NCI-H748 treated with DMSO at 0.1 percent for 48 hours (cell line): Measurements from ENCODE around the gene MAGEE1.

Source experiments
- DNase-seq: peaks from one replicate; lab custom pipeline; 2025; lab: John Stamatoyannopoulos, UW

Gene MAGEE1, protein sequence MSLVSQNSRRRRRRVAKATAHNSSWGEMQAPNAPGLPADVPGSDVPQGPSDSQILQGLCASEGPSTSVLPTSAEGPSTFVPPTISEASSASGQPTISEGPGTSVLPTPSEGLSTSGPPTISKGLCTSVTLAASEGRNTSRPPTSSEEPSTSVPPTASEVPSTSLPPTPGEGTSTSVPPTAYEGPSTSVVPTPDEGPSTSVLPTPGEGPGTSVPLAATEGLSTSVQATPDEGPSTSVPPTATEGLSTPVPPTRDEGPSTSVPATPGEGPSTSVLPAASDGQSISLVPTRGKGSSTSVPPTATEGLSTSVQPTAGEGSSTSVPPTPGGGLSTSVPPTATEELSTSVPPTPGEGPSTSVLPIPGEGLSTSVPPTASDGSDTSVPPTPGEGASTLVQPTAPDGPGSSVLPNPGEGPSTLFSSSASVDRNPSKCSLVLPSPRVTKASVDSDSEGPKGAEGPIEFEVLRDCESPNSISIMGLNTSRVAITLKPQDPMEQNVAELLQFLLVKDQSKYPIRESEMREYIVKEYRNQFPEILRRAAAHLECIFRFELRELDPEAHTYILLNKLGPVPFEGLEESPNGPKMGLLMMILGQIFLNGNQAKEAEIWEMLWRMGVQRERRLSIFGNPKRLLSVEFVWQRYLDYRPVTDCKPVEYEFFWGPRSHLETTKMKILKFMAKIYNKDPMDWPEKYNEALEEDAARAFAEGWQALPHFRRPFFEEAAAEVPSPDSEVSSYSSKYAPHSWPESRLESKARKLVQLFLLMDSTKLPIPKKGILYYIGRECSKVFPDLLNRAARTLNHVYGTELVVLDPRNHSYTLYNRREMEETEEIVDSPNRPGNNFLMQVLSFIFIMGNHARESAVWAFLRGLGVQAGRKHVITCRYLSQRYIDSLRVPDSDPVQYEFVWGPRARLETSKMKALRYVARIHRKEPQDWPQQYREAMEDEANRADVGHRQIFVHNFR

DNA sequence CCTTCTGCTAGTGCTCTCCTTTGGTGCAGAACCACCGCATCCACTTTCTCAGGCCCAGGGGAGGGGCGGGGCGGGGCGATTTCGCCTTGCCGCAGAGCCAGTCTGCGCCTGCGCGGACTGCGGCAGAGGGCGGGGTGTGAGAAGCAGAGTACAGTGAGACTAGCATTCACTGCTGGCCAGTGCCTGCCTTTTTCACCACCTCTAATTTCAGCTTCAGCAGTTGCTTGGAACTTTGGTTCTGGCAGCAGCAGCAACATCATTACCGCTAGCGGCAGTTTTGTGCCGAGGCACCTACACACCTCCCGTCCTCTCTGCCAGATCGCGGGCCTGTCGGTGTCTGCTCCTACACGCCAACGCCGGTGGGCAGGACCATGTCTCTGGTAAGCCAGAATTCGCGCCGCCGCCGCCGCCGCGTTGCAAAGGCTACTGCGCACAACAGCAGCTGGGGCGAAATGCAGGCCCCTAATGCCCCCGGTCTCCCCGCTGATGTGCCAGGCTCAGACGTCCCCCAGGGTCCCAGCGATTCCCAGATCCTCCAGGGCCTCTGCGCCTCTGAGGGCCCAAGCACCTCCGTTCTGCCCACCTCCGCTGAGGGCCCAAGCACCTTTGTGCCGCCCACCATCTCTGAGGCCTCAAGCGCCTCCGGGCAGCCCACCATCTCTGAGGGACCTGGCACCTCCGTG, at the start of gene MAGEE1:
TSS of gene MAGEE1 (plus strand) at position 151 of the 683 bp plus-strand sequence. CDS start at position 372, 221 bp downstream.
- peak; percentile 37 for DNase-seq

DNA sequence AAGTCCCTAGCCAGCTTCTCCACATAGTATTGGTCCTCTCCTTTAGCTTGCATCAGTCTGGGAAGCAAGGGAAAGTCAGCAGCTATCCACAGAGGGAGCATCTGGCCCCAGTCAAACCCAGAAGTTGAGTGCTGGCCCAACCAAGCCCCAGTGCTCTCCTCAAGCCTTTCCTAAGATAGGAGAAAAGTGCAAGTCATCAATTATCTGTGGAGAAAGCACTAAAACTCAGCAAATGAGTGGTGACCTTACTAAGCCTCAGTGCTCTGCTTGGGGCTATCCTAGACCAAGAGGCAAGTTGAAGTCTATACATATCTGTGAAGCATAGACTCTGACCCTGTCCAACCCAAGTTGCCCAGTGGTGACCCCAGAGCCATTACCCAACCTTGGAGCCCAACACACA, 28.5 kb upstream of the MAGEE1 start:
- no peak for DNase-seq

DNA sequence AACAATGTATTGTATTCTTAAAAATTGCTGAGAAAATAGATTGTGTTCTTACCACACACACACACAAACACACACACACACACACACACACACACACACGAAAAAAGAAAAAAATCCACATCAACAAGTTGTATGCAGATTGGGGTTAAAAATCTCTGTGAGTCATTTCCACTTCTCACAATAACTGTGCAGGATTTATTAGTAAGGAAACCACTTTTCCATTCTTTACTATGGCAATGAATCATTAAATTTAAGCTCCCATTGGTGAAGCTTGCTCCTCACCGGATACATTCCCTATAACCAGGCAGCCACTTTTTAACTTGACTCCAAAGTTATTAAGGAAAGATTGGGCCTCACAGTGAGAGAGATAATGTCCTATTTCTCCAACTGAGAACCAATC, 19.7 kb upstream of the MAGEE1 start:
- no peak for DNase-seq

DNA sequence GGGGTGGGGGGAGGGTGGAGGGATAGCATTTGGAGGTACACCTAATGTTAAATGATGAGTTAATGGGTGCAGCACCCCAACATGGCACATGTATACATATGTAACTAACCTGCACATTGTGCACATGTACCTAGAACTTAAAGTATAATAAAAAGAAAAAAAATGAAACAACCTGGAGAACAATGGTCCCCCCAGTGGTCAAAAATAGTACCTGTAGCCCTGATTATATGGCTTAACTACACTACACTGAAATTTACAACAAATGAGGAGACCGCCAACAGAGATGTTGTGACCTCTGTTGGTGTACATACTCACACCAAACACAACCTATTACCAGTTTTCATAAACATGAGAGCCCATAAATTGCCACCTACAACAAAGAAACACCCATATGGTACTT, 7.3 kb upstream of the MAGEE1 start:
- DNase-seq: no peak

DNA sequence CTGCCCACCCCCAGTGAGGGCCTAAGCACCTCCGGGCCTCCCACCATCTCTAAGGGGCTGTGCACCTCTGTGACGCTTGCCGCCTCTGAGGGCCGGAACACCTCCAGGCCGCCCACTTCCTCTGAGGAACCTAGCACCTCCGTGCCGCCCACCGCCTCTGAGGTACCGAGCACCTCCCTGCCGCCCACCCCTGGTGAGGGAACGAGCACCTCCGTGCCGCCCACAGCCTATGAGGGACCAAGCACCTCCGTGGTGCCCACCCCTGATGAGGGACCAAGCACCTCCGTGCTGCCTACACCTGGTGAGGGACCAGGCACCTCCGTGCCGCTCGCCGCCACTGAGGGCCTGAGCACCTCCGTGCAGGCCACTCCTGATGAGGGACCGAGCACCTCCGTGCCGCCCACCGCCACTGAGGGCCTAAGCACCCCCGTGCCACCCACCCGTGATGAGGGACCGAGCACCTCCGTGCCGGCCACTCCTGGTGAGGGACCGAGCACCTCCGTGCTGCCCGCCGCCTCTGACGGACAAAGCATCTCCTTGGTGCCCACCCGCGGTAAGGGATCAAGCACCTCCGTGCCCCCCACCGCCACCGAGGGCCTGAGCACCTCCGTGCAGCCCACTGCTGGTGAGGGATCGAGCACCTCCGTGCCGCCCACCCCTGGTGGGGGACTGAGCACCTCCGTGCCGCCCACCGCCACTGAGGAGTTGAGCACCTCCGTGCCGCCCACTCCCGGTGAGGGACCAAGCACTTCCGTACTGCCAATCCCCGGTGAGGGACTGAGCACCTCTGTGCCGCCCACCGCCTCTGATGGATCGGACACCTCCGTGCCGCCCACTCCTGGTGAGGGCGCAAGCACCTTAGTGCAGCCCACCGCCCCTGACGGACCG, 977 bp downstream of the MAGEE1 start:
- no peak for DNase-seq

DNA sequence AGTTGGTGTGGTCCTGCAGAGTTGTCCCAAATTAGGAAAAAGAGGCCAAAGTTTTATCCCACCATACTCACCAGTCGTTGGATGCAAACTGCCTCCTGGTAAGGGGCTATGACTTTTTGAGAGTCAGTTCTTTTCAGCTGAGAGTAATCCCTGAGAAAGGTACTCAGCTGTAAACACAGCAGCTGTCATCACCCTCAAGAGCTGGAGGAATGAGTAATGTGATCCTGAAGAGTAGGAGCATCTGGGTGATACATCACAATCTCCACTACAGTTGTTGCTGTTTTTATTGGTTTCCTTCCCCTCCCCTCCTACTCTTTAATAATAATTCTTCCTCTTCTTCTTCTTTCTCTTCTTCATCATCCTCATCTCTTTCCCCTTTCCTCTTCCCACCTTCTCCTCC, 5.7 kb downstream of the MAGEE1 start:
- DNase-seq: no peak

DNA sequence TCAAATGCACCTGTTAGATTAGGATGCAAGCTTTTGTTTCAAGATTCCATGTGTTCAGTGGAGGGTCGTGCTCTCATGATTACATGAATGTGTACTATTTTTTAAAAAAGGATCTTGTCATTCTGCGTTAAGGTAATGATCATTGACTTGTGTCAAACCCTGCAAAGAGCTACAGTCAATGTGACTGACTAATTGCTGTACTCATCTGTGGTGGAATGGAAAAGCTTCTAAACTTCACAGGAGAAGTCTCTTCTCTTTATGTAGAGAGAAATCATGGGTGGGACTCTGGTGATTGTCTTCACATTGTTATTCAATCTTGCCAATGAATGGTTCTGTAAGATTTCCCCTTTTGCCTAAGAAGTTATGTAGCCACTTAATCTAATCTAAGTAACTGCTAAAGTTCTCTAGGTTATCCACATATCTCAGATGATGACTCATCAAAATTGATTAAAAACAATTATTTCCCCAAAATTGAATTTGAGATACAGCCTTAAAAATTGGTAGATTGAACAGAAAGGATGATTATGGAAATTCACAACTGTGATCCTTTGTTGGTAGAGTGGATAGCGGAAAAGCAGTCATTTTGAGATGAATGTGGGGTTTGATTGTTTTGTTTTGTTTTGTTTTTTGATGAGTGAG, 6.7 kb downstream of the MAGEE1 start:
- DNase-seq: no peak

DNA sequence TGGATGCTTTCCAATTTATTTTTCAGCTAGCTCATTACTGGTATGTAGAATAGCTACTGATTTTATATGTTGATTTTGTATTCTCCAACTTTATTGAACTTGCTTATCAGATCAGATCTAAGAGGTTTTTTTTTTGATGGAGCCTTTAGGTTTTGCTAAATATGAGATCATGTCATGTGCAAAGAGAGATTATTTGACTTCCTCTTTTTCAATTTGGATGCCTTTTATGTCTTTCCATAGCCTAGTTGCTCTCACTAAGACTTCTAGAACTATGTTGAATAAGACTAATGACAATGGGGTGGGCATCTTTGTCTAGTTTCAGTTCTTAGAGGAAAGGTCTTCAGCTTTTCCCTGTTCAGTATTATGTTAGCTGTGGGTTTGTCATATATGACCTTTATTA, 11.7 kb downstream of the MAGEE1 start:
- no peak for DNase-seq

DNA sequence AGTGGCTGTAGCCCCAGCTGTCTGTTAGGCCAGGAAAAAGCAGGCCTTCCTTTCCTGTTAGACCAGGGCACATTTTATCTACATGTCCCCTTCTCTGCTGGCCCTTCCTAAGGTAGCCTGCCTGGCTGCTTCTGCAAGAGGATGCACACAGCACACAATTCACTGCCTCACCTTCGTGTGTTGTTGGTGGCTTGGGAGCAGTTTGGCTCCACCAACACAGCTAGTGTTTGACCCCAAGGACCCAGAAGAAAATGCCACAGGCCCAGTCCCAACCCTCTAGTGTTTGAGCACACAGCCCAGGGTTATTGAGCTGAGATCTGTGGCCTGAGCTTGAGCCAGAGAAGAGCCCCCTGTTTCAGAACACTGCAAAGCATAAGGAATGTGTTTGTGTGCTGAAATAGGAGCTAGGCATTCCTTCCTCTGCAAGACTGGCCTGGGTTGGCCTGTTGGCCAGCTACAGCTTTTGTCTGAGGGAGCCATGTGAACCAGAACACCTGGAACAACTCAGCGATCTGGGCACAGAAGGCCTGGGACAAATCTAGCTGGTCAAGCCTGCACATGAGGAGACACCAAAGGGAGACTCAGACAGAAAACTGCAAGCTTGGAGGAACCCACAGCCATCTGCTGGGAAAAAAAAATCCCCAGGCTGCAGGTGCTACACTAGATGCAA, 26.4 kb downstream of the MAGEE1 start:
- no peak for DNase-seq

DNA sequence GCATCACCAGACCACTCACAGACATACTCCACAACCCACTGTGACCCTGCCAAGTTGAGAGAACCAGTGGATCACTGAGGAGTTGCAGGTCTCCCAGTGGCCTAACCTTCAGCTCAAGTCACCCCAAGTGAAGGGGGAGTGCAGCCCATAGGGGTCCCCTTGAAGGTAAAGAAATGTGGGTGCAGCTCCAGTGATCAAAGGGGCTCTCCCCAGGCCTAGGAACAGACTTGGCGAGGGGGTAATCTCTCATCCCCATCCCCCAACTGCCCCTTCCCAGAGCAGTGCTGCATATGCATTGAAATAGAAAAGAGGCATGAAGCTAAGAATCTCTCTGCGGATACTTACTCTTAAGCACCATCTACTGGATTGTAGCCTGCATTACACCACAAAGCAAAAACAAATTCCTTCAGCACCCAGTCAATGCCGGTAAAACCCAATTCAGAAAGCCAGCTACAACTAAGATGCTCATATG, 27.0 kb downstream of the MAGEE1 start:
- peak; percentile 3 for DNase-seq

DNA sequence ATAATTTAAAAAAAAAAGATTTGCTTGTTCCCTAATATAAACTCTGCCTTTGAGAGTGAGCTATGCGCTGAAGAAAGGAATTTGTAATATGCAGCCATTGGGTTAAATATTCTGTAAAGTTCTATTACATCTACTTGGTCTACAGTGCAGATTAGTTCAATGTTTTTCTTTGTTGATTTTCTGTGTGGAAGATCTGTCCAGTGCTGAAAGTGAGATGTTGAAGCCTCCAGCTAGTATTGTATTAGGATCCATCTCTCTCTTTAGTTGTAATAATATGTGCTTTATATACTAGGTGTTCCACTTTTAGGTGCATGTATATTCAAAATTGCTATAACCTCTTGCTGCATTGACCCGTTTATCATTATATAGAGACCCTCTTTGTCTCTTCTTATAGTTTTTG, 49.8 kb downstream of the MAGEE1 start:
- DNase-seq: no peak
